Measurements from ENCODE around the gene AVL9. TPM values are rescaled to one million over a fixed set of nuclear protein-coding genes. Genes with fewer than 3 reads are reported as not detected.
A peak's percentile ranks its signal among the peaks of the same experiment; 100 is the strongest.

The AVL9 gene
- 19.7 TPM for total RNA-seq
- 13.3 TPM for polyA plus RNA-seq
- long read RNA-seq, donor 1, full-length matches to known transcripts, result 1 of 1 reads
- long read RNA-seq, donor 1, partial matches to known transcripts, result 0 of 1 reads
- long read RNA-seq, donor 1, other reads (novel, unspliced or antisense), result 0 of 1 reads
- long read RNA-seq, donor 2, result 0 reads
- long read RNA-seq, donor 3, full-length matches to known transcripts, result 6 of 6 reads
- long read RNA-seq, donor 3, partial matches to known transcripts, result 0 of 6 reads
- long read RNA-seq, donor 3, other reads (novel, unspliced or antisense), result 0 of 6 reads
- long read RNA-seq, donor 4, partial matches to known transcripts, result 0 of 1 reads
- long read RNA-seq, donor 4, other reads (novel, unspliced or antisense), result 0 of 1 reads
- long read RNA-seq, donor 5, full-length matches to known transcripts, result 2 of 2 reads
- long read RNA-seq, donor 5, partial matches to known transcripts, result 0 of 2 reads
- long read RNA-seq, donor 5, other reads (novel, unspliced or antisense), result 0 of 2 reads
- long read RNA-seq, donor 6, full-length matches to known transcripts, result 1 of 1 reads
- long read RNA-seq, donor 6, partial matches to known transcripts, result 0 of 1 reads
- long read RNA-seq, donor 6, other reads (novel, unspliced or antisense), result 0 of 1 reads
- long read RNA-seq, donor 7, full-length matches to known transcripts, result 1 of 1 reads
- long read RNA-seq, donor 7, partial matches to known transcripts, result 0 of 1 reads
- long read RNA-seq, donor 7, other reads (novel, unspliced or antisense), result 0 of 1 reads
- long read RNA-seq, donor 8, result 0 reads
- long read RNA-seq, donor 9, full-length matches to known transcripts, result 2 of 7 reads
- long read RNA-seq, donor 9, partial matches to known transcripts, result 5 of 7 reads
- long read RNA-seq, donor 9, other reads (novel, unspliced or antisense), result 0 of 7 reads
- long read RNA-seq, donor 10, full-length matches to known transcripts, result 2 of 2 reads
- long read RNA-seq, donor 10, partial matches to known transcripts, result 0 of 2 reads
- long read RNA-seq, donor 10, other reads (novel, unspliced or antisense), result 0 of 2 reads

DNA sequence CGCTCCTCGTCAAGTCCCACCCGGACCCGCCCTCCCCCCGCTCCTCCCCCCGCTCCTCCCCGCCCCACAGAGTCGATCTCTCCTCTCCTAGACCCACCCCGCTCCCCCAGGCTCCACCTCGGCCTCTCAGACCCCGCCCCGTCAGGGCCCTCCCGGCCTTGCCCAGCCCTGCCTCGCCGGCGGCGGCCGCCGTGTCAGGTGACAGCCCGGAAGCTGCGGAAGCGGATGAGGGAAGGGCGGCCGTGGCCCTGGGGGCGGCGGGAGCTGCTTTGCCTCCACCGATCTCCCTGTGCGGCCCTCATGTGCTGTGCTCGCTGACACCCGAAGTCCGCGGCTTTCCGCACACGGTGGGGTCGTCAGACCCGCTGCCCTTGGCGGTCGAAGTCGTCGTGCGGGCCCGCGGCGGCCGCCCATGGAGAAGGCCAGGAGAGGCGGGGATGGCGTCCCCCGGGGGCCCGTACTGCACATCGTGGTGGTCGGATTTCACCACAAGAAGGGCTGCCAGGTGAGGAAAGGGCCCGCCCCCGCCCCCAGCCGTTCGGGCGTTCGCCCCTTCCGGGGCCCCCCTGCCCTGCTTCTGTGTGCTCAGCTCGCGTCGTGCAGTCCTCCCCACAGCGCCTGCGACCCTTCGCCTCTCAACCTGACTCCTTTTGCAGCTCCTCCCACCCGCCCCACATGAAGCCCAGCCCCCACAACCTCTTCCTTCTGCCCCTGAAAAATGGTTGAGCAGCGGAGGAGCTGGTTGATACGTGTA is at the start of gene AVL9:
AVL9 (plus strand) TSS at position 192 of the 754 bp plus-strand sequence; CDS start at position 413, 221 bp downstream.
- WGBS, result under 1% methylated on average over 66 of the region's 67 CpGs
- Histone ChIP-seq H3K4me1 (ENCODE audit: control insufficient read depth in 2 of 2, insufficient read depth in 2 of 2, low read length in 2 of 2) (peaks cover 4 to 9% of the 10 kb centered on the region in 2 donors), H3K27ac (ENCODE audit: low read depth in 1 of 2, low read length in 1 of 2) (peak within 1 kb of the TSS; percentile 97 to 100), H3K4me3 (ENCODE audit: low read length in 2 of 2) (peak within 1 kb of the TSS; percentile 72 to 91), H3K36me3 (ENCODE audit: control insufficient read depth in 2 of 2, insufficient read depth in 2 of 2, low read length in 1 of 2) (no peaks in the 10 kb centered on the region), H3K27me3 (ENCODE audit: control insufficient read depth in 2 of 2, insufficient read depth in 1 of 2, low read length in 1 of 2) (no peaks in the 10 kb centered on the region), H3K9me3 (ENCODE audit: control insufficient read depth in 2 of 2, insufficient read depth in 1 of 2, low read length in 1 of 2) (no peaks in the 10 kb centered on the region)
- peak; percentile 77 to 98 (median 95) for DNase-seq (ENCODE audit: low read depth in 6 of 9, low spot score in 9 of 9)

DNA sequence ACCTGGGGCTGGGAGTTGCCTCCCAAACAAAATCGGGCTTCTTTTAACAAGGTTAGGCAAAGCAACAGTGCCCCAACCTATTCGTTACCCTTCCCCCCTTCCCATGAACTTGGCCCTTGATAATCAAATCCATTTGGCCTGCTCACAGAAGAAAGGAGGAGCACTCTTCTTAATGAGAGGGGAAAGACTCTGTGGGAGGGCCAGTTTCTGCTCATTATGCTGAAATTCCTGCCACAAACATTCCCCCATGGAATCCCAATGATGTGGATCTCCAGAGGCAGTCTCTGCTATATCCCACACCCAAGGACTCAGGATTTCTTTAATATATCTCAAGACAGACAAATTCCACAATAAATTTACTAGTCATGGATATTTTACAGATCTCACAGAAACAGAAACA is 48.1 kb upstream of the AVL9 start:
- Histone ChIP-seq H3K27ac (ENCODE audit: low read depth in 1 of 2, low read length in 1 of 2) (no peak overlapping the region), H3K4me3 (ENCODE audit: low read length in 2 of 2) (no peak overlapping the region), H3K27me3 (ENCODE audit: control insufficient read depth in 2 of 2, insufficient read depth in 1 of 2, low read length in 1 of 2) (no peaks in the 10 kb centered on the region), H3K36me3 (ENCODE audit: control insufficient read depth in 2 of 2, insufficient read depth in 2 of 2, low read length in 1 of 2) (no peaks in the 10 kb centered on the region), H3K4me1 (ENCODE audit: control insufficient read depth in 2 of 2, insufficient read depth in 2 of 2, low read length in 2 of 2) (no peaks in the 10 kb centered on the region), H3K9me3 (ENCODE audit: control insufficient read depth in 2 of 2, insufficient read depth in 1 of 2, low read length in 1 of 2) (no peaks in the 10 kb centered on the region)
- DNase-seq (ENCODE audit: low read depth in 6 of 9, low spot score in 9 of 9), result no peak
- 87% methylated on average over 2 of the region's 2 CpGs for WGBS

DNA sequence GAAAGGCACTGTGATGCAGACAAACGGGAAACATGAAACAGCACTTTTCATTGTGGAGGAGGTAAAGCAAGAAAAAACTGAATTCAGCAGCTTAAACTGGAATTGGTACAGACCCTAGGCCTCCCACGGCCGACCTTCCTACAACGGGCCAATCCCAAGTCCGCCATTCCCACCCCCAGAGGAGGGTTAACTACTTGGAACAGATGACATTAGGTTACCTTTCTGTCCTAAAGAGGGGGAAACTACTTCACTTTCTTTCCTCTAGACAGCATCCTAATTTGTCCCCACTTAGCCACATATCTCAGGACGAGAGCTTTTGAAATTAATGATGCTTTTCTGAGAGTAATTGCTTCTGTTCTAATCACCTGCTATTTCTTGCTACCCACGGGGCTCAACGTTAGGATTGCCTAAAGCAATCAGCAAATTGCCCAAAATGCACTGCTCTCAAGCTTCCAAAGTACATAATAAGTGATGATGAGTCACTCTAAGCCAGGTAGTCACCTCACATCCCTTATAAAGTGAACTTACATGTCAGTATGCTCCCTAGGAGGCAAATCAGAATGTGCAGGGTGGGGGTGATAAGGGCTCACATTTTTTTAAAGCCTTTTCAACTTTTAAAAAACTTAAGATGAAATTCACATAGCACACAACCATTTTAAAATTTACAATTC is 41.8 kb upstream of the AVL9 start:
- no peak for DNase-seq (ENCODE audit: low read depth in 6 of 9, low spot score in 9 of 9)
- no peaks in the 10 kb centered on the region for H3K4me1 ChIP-seq (ENCODE audit: control insufficient read depth in 2 of 2, insufficient read depth in 2 of 2, low read length in 2 of 2)
- WGBS, result 83% methylated on average over 8 of the region's 8 CpGs
- H3K4me3 ChIP-seq (ENCODE audit: low read length in 2 of 2), result no peak overlapping the region
- H3K9me3 ChIP-seq (ENCODE audit: control insufficient read depth in 2 of 2, insufficient read depth in 1 of 2, low read length in 1 of 2), result no peaks in the 10 kb centered on the region
- no peak overlapping the region for H3K27ac ChIP-seq (ENCODE audit: low read depth in 1 of 2, low read length in 1 of 2)
- no peaks in the 10 kb centered on the region for H3K36me3 ChIP-seq (ENCODE audit: control insufficient read depth in 2 of 2, insufficient read depth in 2 of 2, low read length in 1 of 2)
- H3K27me3 ChIP-seq (ENCODE audit: control insufficient read depth in 2 of 2, insufficient read depth in 1 of 2, low read length in 1 of 2), result no peaks in the 10 kb centered on the region

DNA sequence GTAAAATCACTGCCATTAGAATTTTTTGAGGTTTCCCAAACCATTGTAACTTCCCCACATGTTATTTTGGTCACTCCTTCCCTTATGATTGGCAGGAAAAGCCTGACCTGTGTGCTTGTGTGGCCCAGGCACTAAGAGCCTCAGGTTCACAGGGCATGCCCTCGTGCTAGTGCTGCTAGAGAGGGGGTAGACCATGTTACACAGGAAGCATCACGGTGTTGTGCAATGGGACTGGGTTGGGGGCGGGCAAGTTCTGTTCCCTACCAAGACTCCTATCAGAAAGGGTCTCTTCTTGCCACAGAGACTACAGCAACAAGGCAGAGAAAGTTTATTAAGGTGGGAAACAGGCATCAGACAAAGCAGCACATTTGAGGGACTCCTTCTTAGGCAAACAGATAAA is 37.3 kb upstream of the AVL9 start:
- Histone ChIP-seq H3K27ac (ENCODE audit: low read depth in 1 of 2, low read length in 1 of 2) (no peak overlapping the region), H3K27me3 (ENCODE audit: control insufficient read depth in 2 of 2, insufficient read depth in 1 of 2, low read length in 1 of 2) (no peaks in the 10 kb centered on the region), H3K4me3 (ENCODE audit: low read length in 2 of 2) (no peak overlapping the region), H3K4me1 (ENCODE audit: control insufficient read depth in 2 of 2, insufficient read depth in 2 of 2, low read length in 2 of 2) (no peaks in the 10 kb centered on the region), H3K9me3 (ENCODE audit: control insufficient read depth in 2 of 2, insufficient read depth in 1 of 2, low read length in 1 of 2) (no peaks in the 10 kb centered on the region), H3K36me3 (ENCODE audit: control insufficient read depth in 2 of 2, insufficient read depth in 2 of 2, low read length in 1 of 2) (no peaks in the 10 kb centered on the region)
- 71% methylated on average over 3 of the region's 3 CpGs for WGBS
- no peak for DNase-seq (ENCODE audit: low read depth in 6 of 9, low spot score in 9 of 9)

GRCh38 chr7:32459788-32460187 is 35.5 kb upstream of the AVL9 start:
- H3K4me3 ChIP-seq (ENCODE audit: low read length in 2 of 2), result no peak overlapping the region
- DNase-seq (ENCODE audit: low read depth in 6 of 9, low spot score in 9 of 9), result no peak
- no peaks in the 10 kb centered on the region for H3K4me1 ChIP-seq (ENCODE audit: control insufficient read depth in 2 of 2, insufficient read depth in 2 of 2, low read length in 2 of 2)
- H3K36me3 ChIP-seq (ENCODE audit: control insufficient read depth in 2 of 2, insufficient read depth in 2 of 2, low read length in 1 of 2), result no peaks in the 10 kb centered on the region
- WGBS, result 96% methylated on average over 2 of the region's 2 CpGs
- no peaks in the 10 kb centered on the region for H3K9me3 ChIP-seq (ENCODE audit: control insufficient read depth in 2 of 2, insufficient read depth in 1 of 2, low read length in 1 of 2)
- no peaks in the 10 kb centered on the region for H3K27me3 ChIP-seq (ENCODE audit: control insufficient read depth in 2 of 2, insufficient read depth in 1 of 2, low read length in 1 of 2)
- no peak overlapping the region for H3K27ac ChIP-seq (ENCODE audit: low read depth in 1 of 2, low read length in 1 of 2)

DNA sequence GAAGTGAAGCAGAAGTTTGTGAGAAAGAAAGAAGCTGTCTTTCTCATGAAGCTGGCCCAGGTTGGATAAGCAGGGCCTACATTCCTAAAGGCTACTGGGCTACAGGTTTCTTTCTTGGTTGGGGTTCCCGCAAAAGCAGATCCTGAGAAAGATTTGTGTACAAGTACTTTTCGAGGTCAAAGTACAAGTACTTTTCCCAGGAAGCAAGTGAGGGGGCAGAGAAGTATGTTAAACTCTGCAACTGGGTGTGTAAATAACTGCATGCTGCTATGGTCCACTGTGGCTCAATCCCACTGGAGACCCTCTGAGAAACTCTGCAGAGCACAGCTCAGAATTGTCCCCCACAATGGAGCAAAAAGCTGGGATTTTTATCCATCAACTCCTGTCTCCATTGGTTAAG is 33.8 kb upstream of the AVL9 start:
- no peaks in the 10 kb centered on the region for H3K4me1 ChIP-seq (ENCODE audit: control insufficient read depth in 2 of 2, insufficient read depth in 2 of 2, low read length in 2 of 2)
- no peak for DNase-seq (ENCODE audit: low read depth in 6 of 9, low spot score in 9 of 9)
- H3K36me3 ChIP-seq (ENCODE audit: control insufficient read depth in 2 of 2, insufficient read depth in 2 of 2, low read length in 1 of 2), result no peaks in the 10 kb centered on the region
- H3K9me3 ChIP-seq (ENCODE audit: control insufficient read depth in 2 of 2, insufficient read depth in 1 of 2, low read length in 1 of 2), result no peaks in the 10 kb centered on the region
- WGBS, result 95% methylated on average over 2 of the region's 2 CpGs
- no peak overlapping the region for H3K4me3 ChIP-seq (ENCODE audit: low read length in 2 of 2)
- no peaks in the 10 kb centered on the region for H3K27me3 ChIP-seq (ENCODE audit: control insufficient read depth in 2 of 2, insufficient read depth in 1 of 2, low read length in 1 of 2)
- H3K27ac ChIP-seq (ENCODE audit: low read depth in 1 of 2, low read length in 1 of 2), result no peak overlapping the region

GRCh38 chr7:32462451-32462850 is 32.8 kb upstream of the AVL9 start:
- H3K9me3 ChIP-seq (ENCODE audit: control insufficient read depth in 2 of 2, insufficient read depth in 1 of 2, low read length in 1 of 2), result no peaks in the 10 kb centered on the region
- H3K4me1 ChIP-seq (ENCODE audit: control insufficient read depth in 2 of 2, insufficient read depth in 2 of 2, low read length in 2 of 2), result no peaks in the 10 kb centered on the region
- no peaks in the 10 kb centered on the region for H3K36me3 ChIP-seq (ENCODE audit: control insufficient read depth in 2 of 2, insufficient read depth in 2 of 2, low read length in 1 of 2)
- no peaks in the 10 kb centered on the region for H3K27me3 ChIP-seq (ENCODE audit: control insufficient read depth in 2 of 2, insufficient read depth in 1 of 2, low read length in 1 of 2)
- H3K4me3 ChIP-seq (ENCODE audit: low read length in 2 of 2), result no peak overlapping the region
- DNase-seq (ENCODE audit: low read depth in 6 of 9, low spot score in 9 of 9), result no peak
- H3K27ac ChIP-seq (ENCODE audit: low read depth in 1 of 2, low read length in 1 of 2), result no peak overlapping the region

DNA sequence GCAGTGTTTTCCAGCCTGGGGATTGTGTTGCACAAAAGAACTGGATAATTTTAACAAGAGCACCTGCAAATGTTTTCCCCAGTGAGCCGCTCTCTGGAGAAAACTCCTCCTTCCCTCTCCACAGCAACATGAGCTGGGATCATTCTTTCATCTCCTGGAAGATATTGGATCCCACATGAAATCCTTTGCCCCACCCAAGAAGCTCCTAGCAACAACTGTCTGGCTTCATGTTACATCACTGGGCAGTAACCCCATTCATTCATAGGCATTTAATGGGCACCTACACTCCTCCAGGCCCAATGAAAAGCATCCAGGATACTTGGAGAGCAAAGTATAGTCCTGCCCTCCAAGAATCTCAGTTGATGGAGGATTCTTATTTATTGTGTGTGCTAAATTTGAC is 32.3 kb upstream of the AVL9 start:
- DNase-seq (ENCODE audit: low read depth in 6 of 9, low spot score in 9 of 9), result no peak
- H3K27me3 ChIP-seq (ENCODE audit: control insufficient read depth in 2 of 2, insufficient read depth in 1 of 2, low read length in 1 of 2), result no peaks in the 10 kb centered on the region
- H3K27ac ChIP-seq (ENCODE audit: low read depth in 1 of 2, low read length in 1 of 2), result no peak overlapping the region
- no peaks in the 10 kb centered on the region for H3K9me3 ChIP-seq (ENCODE audit: control insufficient read depth in 2 of 2, insufficient read depth in 1 of 2, low read length in 1 of 2)
- H3K4me3 ChIP-seq (ENCODE audit: low read length in 2 of 2), result no peak overlapping the region
- H3K4me1 ChIP-seq (ENCODE audit: control insufficient read depth in 2 of 2, insufficient read depth in 2 of 2, low read length in 2 of 2), result no peaks in the 10 kb centered on the region
- WGBS, result 96% methylated on average over 1 of the region's 1 CpG
- H3K36me3 ChIP-seq (ENCODE audit: control insufficient read depth in 2 of 2, insufficient read depth in 2 of 2, low read length in 1 of 2), result no peaks in the 10 kb centered on the region
